T-helper 2 cell (primary cell): ENCODE results near the gene CNOT10.
"Not testable (repeated sequence)": the region's sequence is repeated elsewhere in the genome, so short reads cannot be mapped to it uniquely, and the experiment has no call there.

Source experiments
- DNase-seq, 5 experiments: peaks; one replicate each; pipeline versions ENCODE4 v3.0.0 to v3.0.0-alpha.2; 2012 to 2022
- total RNA-seq, 2 donors: gene quantifications; one replicate each; lab custom pipeline; 2026; lab: John Stamatoyannopoulos, UW

CNOT10 gene, protein sequence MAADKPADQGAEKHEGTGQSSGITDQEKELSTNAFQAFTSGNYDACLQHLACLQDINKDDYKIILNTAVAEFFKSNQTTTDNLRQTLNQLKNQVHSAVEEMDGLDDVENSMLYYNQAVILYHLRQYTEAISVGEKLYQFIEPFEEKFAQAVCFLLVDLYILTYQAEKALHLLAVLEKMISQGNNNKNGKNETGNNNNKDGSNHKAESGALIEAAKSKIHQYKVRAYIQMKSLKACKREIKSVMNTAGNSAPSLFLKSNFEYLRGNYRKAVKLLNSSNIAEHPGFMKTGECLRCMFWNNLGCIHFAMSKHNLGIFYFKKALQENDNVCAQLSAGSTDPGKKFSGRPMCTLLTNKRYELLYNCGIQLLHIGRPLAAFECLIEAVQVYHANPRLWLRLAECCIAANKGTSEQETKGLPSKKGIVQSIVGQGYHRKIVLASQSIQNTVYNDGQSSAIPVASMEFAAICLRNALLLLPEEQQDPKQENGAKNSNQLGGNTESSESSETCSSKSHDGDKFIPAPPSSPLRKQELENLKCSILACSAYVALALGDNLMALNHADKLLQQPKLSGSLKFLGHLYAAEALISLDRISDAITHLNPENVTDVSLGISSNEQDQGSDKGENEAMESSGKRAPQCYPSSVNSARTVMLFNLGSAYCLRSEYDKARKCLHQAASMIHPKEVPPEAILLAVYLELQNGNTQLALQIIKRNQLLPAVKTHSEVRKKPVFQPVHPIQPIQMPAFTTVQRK
- 35.5 to 48.8 reads per million in 2 donors for total RNA-seq

DNA sequence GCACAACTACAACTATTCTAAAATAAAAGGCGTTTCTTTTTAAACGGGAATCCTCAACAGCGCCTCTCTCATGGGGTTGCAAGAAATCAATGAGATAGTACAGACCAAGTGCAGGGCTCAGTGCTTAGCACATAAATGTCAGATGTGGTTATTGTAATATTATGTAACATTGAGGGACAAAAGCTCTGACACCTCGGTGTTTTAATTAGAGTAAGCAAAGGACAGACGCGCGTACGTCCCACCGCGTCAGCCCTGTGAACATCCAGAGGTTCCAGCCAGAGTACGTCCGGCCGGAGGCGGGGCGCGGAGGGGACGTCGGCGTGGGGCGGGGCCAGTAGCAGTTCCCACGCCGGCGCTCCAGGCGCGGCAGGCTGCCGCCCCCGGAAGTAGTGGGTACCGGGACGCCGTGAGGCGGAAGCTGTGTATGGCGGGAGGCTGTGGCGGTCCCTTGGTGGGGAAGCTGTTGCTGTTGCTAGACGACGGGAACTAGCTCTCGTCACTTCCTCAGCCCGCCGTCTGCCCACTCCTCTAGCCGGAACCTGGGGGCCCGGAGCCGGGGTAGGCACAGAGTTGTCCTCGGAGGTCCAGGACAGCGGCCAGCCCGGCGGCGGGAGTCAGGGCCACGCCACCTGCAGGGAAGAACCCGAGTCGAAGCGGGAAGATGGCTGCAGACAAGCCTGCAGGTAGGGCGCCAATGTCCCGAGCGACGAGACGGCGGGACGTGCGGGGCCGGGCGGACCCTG is at the start of gene CNOT10:
Gene CNOT10, plus strand, starts transcription at position 389 of the 743 bp plus-strand sequence. Its CDS starts 273 bp downstream, at position 662.
- peak; percentile 91 to 99 (median 94) for DNase-seq

DNA sequence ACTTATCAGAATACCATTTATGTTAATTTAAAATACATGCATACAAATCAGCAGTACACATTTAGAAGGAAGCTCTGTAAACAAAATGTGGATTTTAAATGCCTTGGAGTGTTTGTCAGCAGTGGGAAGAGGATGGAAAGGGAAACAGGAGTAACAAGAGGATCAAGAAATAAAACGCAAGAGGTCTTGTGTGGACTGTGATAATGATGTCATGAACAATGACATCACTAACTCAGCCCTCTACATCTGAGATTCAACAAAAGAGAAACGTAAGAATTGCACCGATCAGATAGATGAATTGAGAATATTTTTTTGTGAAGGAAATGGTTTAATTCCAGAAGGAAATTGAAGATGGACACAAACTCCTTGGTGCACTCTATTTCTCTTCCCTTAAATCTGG is 44.0 kb upstream of the CNOT10 start:
- DNase-seq: no peak

DNA sequence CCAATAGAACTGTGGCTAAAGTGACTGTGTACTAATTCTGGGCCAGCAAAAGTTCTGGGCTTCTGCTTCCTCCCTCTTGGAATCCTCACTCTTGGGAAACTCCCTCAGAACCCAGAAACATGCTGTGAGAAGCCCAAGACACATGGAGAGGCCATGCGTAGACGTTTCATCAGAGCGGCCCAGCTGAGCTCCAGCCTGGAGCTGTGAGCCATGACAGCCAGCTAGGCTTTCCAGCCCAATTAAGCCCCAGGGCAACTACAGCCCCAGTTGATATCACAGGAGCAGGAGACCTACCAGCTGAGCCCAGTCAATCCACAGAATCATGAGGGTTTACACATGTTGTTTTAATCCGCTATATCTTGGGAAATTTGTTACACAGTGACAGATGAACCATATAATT is 43.6 kb upstream of the CNOT10 start:
- DNase-seq: no peak

DNA sequence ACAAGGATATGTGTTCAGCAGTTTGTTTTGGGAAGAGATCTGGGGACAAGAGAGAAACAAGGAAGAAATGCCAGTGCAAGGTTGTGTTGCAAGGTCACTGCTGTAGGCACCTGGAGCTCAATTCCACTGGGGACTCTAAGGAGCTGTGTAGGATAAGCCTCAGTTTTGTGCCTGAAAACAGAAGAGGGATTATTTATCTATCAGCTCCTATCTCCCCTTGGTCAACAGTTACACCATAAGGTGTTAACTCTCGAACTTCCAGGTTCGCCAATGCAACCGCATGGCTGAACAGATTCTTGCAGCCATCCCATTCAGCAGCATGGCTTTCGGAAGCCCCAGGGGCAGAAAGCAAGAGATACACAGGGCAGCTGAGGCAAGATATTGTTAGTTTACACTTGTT is 41.6 kb upstream of the CNOT10 start:
- no peak for DNase-seq

DNA sequence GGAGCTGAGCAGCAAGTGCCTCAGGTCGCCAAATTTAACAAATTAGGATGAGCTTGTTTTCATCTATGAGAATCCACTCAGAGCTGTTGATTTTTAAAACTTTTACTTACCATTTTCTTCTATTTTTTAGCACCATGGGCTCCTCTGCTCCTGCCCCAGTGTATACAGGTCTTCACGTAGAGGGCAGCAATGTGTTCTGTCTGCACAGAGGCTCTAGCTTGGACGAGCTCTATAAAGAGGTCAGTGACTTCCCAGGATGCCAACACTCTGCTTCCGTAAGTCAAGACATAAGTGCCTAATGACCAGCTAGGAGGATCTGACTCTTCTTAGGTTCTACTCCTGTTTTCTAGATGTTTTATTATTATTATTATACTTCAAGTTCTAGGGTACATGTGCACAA is 41.2 kb upstream of the CNOT10 start:
- DNase-seq: no peak

DNA sequence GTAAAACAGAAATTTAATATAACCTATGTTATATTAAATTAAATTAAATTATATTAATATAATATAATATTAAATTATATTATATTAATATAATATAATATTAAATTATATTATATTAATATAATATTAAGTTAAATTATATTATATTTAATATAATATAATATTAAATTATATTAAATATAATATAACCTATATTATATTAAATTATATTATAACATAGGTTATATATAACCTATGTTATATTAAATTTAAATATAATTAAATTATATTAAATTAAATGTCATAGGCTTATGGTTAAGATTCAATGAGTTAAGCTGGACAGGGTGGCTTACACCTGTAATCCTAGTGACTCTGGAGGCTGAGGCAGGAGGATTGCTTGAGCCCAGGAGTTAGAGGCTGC is 40.6 kb upstream of the CNOT10 start:
- DNase-seq: no peak

DNA sequence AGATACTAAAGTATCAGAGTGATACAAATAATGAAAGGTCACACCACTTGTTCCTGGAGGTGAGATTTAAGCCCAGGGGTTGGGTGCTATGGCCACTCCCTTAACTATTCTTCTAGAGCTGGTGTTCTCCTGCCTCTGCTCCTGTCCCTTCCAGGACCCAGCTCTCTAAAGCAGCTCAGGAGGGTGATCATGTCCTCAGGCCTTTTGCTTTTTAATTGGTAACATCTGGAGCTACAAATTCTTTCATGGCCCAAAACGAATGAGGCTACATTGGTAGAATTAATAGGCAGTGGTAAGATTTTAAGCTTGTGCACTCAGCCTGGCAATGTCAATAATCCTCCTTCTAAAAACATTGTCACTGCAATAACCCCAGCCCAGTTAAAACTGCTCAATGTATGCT is 38.2 kb upstream of the CNOT10 start:
- no peak for DNase-seq

DNA sequence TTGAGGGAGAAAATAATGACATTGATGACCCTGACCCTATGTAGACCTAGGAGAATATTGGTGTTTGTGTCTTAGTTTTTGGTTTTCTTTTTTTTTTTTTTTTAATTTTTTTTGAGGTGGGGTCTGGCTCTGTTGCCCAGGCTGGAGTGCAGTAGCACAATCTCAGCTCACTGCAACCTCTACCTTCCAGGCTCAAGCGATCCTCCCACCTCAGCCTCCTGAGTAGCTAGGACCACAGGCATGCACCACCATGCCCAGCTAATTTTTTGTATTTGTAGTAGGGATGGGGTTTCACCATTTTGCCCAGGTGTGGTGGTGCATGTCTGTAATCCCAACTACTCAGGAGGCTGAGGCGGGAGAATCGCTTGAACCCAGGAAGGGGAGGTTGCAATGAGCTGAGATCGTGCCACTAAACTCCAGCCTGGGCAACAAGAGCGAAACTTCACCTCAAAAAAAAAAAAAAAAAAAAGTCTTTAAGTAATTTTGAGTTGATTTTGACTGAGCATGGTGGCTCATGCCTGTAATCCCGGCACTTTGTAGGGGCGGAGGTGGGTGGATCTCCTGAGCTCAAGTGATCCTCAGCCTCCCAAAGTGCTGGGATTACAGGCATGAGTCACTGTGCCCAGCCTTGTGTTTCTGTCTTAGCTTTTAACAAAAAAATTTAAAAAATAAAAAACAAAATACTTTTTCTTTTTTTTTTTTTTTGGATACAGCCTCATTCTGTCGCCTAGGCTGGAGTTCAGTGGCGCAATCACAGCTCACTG is 32.5 kb upstream of the CNOT10 start:
- DNase-seq: not testable (repeated sequence)

DNA sequence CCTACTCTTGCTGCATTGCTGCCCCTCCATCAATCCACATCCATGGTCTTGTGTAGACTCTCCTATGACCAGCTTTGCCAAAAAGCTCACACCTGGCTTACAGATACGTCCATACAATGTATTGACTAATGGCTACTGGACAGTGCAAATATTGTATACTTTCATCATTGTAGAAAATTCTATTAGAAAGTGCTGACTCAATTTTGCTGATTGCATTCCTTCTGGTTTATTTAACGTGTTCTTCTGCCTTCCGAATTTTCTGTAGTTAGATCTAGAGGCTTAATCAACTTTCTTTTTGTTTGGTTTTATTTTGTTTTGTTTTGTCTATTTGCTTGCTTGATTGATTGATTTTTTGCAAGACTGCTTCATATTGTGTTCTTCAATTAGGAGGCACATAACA is 29.8 kb upstream of the CNOT10 start:
- no peak for DNase-seq

DNA sequence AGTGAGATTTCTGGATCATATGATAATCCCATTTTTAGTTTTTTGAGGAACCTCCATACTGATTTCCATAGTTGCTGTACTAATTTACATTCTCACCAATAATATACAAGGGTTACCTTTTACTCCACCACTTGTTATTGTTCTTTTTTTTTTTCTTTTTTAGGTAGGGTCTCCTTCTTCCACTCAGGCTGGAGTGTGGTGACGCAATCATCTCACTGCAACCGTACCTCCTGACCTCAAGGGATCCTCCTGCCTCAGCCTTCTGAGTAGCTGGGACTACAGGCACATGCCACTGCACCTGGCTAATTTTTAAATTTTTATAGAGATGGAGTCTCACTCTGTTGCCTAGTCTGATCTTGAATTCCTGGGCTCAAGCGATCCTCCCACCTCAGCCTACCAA is 24.4 kb upstream of the CNOT10 start:
- DNase-seq: no peak

DNA sequence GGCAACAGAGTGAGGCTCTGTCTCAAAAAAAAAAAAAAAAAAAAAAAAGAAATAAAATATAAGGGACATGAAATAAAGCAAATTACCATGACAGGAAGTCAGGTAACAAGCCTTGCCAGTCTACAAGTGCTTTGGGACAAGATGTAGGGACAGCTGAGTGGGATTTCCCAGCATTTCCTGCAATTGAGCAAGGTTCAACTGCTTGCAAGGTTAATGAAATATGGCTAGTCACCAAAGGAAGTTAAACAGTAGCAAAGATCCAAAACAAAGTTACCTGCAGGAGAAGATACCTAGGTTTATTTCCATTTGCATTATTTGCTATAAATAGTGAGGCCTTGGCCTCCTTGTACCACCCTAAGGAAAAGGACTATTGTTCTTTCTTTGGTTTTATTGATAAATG is 22.3 kb upstream of the CNOT10 start:
- no peak for DNase-seq

DNA sequence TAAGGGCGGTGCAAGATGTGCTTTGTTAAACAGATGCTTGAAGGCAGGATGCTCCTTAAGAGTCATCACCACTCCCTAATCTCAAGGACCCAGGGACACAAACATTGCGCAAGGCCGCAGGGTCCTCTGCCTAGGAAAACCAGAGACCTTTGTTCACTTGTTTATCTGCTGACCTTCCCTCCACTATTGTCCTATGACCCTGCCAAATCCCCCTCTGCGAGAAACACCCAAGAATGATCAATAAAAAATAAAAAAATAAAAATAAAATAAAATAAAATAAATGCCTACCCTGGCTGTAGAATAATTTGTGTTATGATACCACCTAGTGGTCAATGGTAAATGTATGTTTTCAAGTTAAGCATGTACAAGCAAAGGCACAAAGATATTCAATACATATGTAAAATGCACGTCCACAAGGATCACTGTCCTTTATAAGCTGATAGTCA is 20.3 kb upstream of the CNOT10 start:
- peak in 2 of 5 experiments; percentile 12 to 49 for DNase-seq

DNA sequence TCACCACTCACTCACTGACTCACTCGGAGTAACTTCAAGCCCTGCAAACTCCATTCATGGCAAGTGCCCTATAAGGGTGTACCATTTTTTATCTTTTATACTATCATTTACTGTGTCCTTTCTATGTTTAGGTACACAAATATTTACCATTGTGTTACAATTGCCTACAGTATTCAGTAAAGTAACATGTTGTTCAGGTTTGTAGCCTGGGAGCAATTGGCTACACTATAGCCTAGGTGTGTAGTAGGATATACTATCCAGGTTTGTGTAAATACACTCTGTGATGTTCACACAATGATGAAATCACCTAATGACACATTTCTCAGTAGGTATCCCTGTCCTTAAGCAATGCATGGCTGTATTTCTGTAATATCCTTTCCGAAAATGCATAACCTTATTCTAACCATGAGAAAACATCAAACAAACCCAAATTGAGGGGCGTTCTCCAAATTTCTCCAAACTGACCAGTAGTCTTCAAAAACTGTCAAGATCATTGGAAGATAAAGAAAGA is 17.9 kb upstream of the CNOT10 start:
- DNase-seq: no peak

DNA sequence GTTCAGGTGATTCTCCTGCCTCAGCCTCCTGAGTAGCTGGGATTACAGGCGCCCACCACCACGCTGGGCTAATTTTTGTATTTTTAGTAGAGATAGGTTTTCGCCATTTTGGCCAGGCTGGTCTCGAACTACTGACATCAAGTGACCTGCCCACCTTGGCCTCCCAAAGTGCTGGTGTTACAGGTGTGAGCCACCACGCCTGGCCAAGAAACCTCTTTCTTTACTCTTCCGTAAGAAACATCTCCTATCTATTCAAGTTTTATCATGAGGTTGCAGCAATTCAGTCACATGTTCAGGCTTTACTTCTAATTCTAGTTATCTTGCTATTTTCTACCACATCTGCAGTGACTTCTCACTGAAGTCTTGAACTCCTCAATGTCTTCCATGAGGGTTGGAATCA is 15.8 kb upstream of the CNOT10 start:
- not testable (repeated sequence) for DNase-seq

DNA sequence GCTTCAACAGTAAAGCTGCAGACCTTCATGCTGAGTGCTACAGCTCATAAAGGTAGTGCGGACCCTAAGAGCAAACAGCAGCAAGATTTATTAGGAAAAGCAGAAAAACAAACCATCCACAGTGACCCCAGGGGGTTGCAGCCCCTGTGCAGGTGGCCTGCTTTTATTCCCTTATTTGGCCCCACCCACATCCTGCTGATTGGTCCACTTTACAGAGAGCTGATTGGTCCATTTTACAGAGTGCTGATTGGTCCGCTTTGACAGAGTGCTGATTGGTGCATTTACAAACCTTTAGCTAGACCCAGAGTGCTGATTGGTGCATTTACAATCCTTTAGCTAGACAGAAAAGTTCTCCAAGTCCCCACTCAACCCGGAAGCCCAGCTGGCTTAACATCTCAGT is 11.3 kb upstream of the CNOT10 start:
- not testable (repeated sequence) for DNase-seq

DNA sequence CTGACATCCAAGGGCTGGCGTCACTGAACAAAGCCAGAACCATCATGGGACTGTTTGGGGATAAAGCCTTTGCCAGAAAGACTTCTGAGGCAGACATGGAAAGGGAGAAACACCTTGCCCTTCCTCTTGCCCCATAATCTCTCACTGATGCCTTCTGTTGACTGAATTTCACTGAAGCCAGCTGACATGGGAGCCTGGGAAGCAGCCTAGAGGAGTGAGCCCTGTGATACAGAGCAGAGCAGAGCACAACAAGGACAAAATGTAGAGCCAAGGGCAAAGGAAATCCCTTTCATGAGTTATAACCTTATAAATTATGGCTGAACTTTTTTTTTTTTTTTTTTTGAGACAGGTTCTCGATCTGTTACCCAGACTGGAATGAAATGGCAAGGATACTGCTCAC is 9.8 kb upstream of the CNOT10 start:
- no peak for DNase-seq

DNA sequence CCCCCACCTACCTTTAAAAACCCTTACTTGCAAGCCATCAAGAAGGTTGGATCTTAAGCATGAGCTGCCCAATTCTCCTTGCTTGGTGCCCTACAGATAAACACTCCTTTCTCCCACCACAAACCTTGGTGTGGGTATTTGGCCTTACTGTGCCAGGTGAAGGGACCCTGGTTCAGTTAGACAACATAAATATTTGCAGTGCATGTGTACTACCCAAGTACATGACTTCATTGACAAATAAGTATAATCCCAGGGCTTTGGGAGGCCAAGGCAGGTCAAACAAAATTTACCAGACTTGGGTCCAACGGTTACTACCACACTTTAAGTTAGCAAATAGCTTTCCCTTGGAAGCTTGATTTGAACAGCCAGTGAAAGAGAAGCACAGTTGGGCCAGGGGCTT is 9.3 kb upstream of the CNOT10 start:
- DNase-seq: no peak

DNA sequence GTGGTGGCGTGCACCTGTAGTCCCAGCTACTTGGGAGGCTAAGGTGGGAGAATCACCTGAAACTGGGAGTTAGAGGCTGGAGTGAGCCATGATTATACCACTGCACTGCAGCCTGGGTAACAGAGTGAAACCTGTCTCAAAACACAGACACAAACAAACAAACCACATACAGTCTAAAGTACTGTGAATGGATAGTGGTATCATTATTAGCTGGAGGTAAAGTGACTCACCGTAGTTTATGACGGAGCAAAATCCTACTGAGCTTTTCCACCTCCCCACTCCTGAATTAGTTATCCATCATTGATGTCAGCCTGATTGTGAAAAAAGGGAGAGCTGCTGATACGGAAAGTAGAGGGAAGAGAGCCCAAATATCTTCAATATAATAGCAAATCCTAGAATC is 3.2 kb upstream of the CNOT10 start:
- peak in 1 of 5 experiments; percentile 21 for DNase-seq

DNA sequence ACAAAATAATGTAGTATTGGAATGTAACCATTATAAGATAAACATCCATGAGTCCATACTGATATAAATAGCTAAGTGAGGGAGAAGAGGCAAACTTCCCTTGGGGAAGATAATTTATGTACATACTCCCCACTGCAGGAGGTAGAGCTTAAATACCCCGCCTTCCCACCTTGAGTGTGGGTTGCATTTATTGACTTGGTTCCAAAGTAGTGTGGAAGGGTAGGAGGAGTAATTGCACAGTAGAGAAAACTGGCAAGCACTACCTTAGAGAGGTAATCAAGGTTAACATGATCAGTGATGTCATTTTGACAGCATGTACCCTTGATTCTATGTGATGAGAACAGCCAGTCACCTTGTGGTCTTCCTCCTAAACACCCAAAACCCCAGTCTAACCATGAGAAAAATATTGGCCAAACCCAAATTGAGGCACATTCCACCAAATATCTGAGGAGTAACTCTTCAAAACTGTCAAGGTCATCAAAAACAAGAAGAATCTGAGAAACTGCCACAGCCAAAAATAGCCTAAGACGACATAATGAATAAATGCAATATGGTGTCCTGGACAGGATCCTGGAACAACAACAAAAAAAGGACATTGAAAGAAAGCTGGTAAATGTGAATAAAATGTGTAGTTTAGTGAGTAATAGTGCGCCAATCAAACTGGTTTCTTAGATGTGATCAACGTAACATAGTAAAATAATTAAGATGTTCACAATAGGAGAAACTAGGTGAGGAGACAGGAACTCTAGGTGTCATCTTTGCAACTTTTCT is 774 bp upstream of the CNOT10 start:
- peak in 1 of 5 experiments; percentile 10 for DNase-seq

DNA sequence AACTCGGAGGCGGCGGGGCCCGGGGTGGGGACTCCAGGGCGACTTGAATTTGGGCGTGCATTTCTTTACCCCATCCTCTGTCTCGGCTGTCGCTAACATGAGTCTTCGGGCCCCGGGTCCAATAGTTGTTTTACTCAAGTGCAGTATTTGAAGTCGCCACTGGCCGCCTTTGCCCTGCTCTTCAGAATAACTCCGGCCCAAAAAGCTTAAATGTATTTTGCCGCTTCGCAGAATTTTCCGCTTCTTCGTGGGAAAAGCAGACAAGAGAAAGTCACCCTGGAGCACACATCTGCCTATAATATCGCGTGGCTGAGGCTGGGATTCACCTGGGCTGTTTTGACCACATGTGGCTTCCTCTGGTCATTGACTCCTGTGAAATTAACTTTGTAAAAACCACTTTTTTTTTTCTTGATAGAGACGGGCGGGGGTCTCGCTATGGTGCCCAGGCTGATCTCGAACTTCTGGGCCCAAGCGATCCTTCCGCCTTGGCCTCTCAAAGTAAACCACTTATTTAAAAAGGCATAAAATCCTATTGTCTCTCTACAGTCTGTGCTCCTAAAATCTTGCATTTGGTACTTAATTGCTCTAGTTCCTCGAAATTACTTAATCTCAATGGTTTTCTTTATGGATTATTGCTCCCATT is 676 bp downstream of the CNOT10 start:
- peak in 1 of 5 experiments; percentile 31 for DNase-seq

DNA sequence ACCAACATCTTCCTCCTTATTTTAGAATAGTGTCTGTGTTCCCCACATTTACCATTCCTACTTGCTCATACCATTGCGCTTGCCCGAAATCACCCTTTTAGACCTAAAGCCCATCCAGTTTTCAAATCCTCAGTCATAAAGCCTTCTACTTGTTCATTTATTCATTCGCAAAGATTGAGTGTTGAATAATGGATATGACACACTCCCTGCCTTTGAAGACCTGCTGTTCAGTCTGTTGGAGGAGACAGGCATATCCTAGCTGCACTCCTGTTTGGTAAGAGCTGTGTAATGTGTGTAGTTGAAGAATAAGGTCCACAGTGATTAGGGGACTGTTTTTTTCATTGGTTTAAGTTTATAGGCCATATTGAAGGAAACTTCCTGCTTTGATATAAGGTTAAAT is 1.7 kb downstream of the CNOT10 start:
- DNase-seq: no peak
